ENCODE data around the gene KCNC1. TPM values are rescaled to one million over a fixed set of nuclear protein-coding genes. Genes with fewer than 3 reads are reported as not detected.

Gene KCNC1
- total and polyA plus RNA-seq, 9 of the 15 experiments (the other 6 are each of a cell fraction or from before 2014, with no cell fraction given): 0.05 to 0.08 TPM; not detected in 7

DNA sequence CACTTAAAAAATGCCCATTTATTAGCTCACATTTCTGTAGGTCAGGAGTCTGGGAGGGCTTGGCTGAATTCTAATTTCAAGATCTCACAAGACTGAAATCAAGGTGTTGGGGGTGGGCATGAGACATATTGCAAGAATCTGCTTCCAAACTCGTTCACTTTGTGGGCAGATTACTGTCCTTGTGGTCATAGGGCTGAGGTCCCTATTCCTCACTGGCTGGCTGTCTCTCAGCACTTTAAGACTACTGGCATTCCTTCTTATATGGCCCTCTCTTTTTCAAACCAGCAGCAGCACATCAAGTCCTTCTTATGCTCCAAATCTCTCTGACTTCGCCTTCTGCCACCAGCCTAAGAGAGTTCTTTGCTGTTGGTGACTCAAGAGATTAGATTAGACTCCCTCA lies 43.0 kb upstream of the KCNC1 start (continued):
- TF ChIP-seq, protein P1, sequence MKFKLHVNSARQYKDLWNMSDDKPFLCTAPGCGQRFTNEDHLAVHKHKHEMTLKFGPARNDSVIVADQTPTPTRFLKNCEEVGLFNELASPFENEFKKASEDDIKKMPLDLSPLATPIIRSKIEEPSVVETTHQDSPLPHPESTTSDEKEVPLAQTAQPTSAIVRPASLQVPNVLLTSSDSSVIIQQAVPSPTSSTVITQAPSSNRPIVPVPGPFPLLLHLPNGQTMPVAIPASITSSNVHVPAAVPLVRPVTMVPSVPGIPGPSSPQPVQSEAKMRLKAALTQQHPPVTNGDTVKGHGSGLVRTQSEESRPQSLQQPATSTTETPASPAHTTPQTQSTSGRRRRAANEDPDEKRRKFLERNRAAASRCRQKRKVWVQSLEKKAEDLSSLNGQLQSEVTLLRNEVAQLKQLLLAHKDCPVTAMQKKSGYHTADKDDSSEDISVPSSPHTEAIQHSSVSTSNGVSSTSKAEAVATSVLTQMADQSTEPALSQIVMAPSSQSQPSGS (CRISPR knock-in tag; IDR thresholded peaks at IDR 0.05): no peak
- TF ChIP-seq POU5F1 (IDR thresholded peaks at IDR 0.05; ENCODE audit: borderline replicate concordance, low read depth, low read length, partially characterized antibody): no peak
- TF ChIP-seq, protein P2, sequence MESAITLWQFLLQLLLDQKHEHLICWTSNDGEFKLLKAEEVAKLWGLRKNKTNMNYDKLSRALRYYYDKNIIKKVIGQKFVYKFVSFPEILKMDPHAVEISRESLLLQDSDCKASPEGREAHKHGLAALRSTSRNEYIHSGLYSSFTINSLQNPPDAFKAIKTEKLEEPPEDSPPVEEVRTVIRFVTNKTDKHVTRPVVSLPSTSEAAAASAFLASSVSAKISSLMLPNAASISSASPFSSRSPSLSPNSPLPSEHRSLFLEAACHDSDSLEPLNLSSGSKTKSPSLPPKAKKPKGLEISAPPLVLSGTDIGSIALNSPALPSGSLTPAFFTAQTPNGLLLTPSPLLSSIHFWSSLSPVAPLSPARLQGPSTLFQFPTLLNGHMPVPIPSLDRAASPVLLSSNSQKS (CRISPR knock-in tag; IDR thresholded peaks at IDR 0.05): no peak

DNA sequence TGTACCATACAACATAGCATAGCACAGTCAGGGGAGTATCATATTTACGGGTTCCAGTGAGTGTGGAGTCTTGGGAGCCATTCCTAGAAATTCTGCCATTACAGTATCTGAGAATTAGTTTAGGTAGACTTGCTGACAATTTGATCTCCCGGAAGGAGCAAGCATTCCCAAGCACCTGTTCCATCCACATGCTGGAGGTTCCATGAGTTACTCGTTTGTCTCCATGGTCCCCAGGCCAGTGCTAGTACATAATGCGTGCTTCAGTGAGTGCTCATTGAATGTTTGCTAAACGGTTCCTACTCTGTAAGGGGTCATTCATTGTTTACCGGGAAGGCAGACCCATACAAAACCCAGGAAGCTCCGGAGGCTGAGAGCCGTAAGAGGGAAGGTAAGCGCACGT lies 42.6 kb upstream of the KCNC1 start:
- intact Hi-C loops (cut with micrococcal nuclease) (no loop called here), in situ Hi-C loops (cut with MboI) (no loop called here)
- H3K9ac ChIP-seq (ENCODE audit: insufficient read depth in 1 of 2, low read depth in 2 of 2, low read length in 2 of 2): no peak overlapping the region
- peaks cover 0 to 8% of the 10 kb centered on the region in 2 experiments; a peak in 1 of 5 replicates for H3K4me1 ChIP-seq (replicated peaks in 1 of 2; ENCODE audit: control insufficient read depth in 2 of 2, insufficient read depth in 2 of 2, low read length in 2 of 2)
- CTCF ChIA-PET (ENCODE audit: low intra/inter-chr PET ratio): no interaction called here
- no TSS peak for BruUV-seq (replicated peaks)
- H3K9me1 ChIP-seq (ENCODE audit: control insufficient read depth, insufficient read depth, low read length): no peaks in the 10 kb centered on the region
- no peak for FAIRE-seq
- no peak overlapping the region for H3K4me3 ChIP-seq
- DNase-seq (ENCODE audit: extremely low read depth in 1 of 4, low spot score in 3 of 4): no peak
- no peak for ATAC-seq
- H3K27ac ChIP-seq (ENCODE audit: extremely low read depth, low read depth, low read length): no peak overlapping the region
- H3K4me2 ChIP-seq (ENCODE audit: insufficient read depth, low read length): no peak overlapping the region
- WGBS (ENCODE audit: insufficient coverage, low coverage, missing lambda C conversion rate): 3% methylated on average over 10 of the region's 10 CpGs
- no peaks in the 10 kb centered on the region for H4K20me1 ChIP-seq (replicated peaks; ENCODE audit: control insufficient read depth, insufficient read depth, low read length)
- no peak overlapping the region for H2AFZ ChIP-seq (ENCODE audit: low read depth, low read length)
- POLR2A ChIA-PET: no interaction called here
- H3K9me3 ChIP-seq (replicated peaks; ENCODE audit: control insufficient read depth, insufficient read depth, low read depth, low read length): no peaks in the 10 kb centered on the region
- no peaks in the 10 kb centered on the region for H3K36me3 ChIP-seq (ENCODE audit: control insufficient read depth, insufficient read depth, low read length)
- peaks cover 37 to 60% of the 10 kb centered on the region in 2 experiments for H3K27me3 ChIP-seq (ENCODE audit: control insufficient read depth in 2 of 2, insufficient read depth in 2 of 2, low read length in 2 of 2)
- no peaks in the 10 kb centered on the region for H3K79me2 ChIP-seq (ENCODE audit: control insufficient read depth, insufficient read depth, low read length)
- TF ChIP-seq, protein P3, sequence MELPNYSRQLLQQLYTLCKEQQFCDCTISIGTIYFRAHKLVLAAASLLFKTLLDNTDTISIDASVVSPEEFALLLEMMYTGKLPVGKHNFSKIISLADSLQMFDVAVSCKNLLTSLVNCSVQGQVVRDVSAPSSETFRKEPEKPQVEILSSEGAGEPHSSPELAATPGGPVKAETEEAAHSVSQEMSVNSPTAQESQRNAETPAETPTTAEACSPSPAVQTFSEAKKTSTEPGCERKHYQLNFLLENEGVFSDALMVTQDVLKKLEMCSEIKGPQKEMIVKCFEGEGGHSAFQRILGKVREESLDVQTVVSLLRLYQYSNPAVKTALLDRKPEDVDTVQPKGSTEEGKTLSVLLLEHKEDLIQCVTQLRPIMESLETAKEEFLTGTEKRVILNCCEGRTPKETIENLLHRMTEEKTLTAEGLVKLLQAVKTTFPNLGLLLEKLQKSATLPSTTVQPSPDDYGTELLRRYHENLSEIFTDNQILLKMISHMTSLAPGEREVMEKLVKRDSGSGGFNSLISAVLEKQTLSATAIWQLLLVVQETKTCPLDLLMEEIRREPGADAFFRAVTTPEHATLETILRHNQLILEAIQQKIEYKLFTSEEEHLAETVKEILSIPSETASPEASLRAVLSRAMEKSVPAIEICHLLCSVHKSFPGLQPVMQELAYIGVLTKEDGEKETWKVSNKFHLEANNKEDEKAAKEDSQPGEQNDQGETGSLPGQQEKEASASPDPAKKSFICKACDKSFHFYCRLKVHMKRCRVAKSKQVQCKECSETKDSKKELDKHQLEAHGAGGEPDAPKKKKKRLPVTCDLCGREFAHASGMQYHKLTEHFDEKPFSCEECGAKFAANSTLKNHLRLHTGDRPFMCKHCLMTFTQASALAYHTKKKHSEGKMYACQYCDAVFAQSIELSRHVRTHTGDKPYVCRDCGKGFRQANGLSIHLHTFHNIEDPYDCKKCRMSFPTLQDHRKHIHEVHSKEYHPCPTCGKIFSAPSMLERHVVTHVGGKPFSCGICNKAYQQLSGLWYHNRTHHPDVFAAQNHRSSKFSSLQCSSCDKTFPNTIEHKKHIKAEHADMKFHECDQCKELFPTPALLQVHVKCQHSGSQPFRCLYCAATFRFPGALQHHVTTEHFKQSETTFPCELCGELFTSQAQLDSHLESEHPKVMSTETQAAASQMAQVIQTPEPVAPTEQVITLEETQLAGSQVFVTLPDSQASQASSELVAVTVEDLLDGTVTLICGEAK (IDR thresholded peaks at IDR 0.05): no peak
- TF ChIP-seq, protein P3 (CRISPR knock-in tag; IDR thresholded peaks at IDR 0.05): no peak
- TF ChIP-seq CEBPG (CRISPR knock-in tag; IDR thresholded peaks at IDR 0.05) (no peak), CEBPG (tag; conservative IDR thresholded peaks at IDR 0.05 in 1 of 2, IDR thresholded peaks at IDR 0.05 in 1 of 2) (no peak)

Data from K562 (cell line).